A673 (cell line): ENCODE data around the gene NLGN1. TPM values are rescaled to one million over a fixed set of nuclear protein-coding genes. Genes with fewer than 3 reads are reported as not detected.

ENCODE experiments used
- BruUV-seq: library from RNA; stranded (reverse); fragments of 400-500 nt; replicated peaks from 2 replicates; lab custom pipeline; 2021; lab: Mats Ljungman, UMichigan
- CTCF ChIA-PET: fragments of 300-600 bp; sonication (Branson Sonifier 250); formaldehyde crosslinking; loops from one replicate; lab custom pipeline; 2022; ENCODE audit warnings: antibody characterized with exemption; lab: Charles Lee
- POLR2A ChIA-PET: fragments of 300-600 bp; sonication (Branson Sonifier 250); formaldehyde crosslinking; loops from one replicate; lab custom pipeline; 2022; ENCODE audit warnings: antibody characterized with exemption; ENCODE audit not compliant: low non-redundant PET; lab: Charles Lee
- DNase-seq: peaks from one replicate; pipeline ENCODE4 v3.0.0-alpha.2; 2015; ENCODE audit warnings: low spot score
- H3K27ac ChIP-seq: fragments of 200-600 bp; sonication (generic); 2 replicates; pipeline ENCODE4 v1.5.1; 2016; ENCODE audit warnings: mixed run types, low read depth, mild to moderate bottlenecking, mixed read lengths, antibody characterized with exemption, low read length; ENCODE audit not compliant: poor library complexity, severe bottlenecking
- H3K27me3 ChIP-seq: fragments of 200-600 bp; sonication (generic); replicated peaks from 2 replicates; pipeline ENCODE4 v1.6.1; 2017; ENCODE audit warnings: mixed run types, low read depth, mild to moderate bottlenecking, mixed read lengths, antibody characterized with exemption, low read length; ENCODE audit not compliant: insufficient read depth, poor library complexity
- H3K36me3 ChIP-seq: fragments of 200-600 bp; sonication (generic); 2 replicates; pipeline ENCODE4 v1.6.1; 2016; ENCODE audit warnings: mixed run types, mild to moderate bottlenecking, mixed read lengths, antibody characterized with exemption, low read length; ENCODE audit not compliant: insufficient read depth, poor library complexity, severe bottlenecking
- H3K4me1 ChIP-seq: fragments of 200-600 bp; sonication (generic); 2 replicates; pipeline ENCODE4 v1.6.1; 2017; ENCODE audit warnings: mixed run types, mild to moderate bottlenecking, mixed read lengths, antibody characterized with exemption, low read length; ENCODE audit not compliant: insufficient read depth, poor library complexity, severe bottlenecking
- H3K4me3 ChIP-seq: fragments of 200-600 bp; sonication (generic); 2 replicates; pipeline ENCODE4 v1.5.1; 2016; ENCODE audit warnings: low read depth, mixed run types, mild to moderate bottlenecking, mixed read lengths, low read length; ENCODE audit not compliant: poor library complexity, severe bottlenecking
- H3K9me3 ChIP-seq: fragments of 200-600 bp; sonication (generic); 2 replicates; pipeline ENCODE4 v1.6.1; 2016; ENCODE audit warnings: mixed run types, low read depth, mild to moderate bottlenecking, mixed read lengths, antibody characterized with exemption, low read length; ENCODE audit not compliant: poor library complexity, severe bottlenecking
- EZH2 ChIP-seq: fragments of 200-600 bp; sonication (generic); IDR thresholded peaks from 2 replicates; pipeline ENCODE4 v1.6.1; 2017; ENCODE audit warnings: borderline replicate concordance, low read depth, mild to moderate bottlenecking, mixed read lengths, antibody characterized with exemption, low read length; ENCODE audit not compliant: poor library complexity, severe bottlenecking
- intact Hi-C: fragments of 100-400 bp; cut with micrococcal nuclease; formaldehyde crosslinking; loops from one replicate; pipeline ENCODE4 v1.10.0; 2022; ENCODE audit not compliant: unreplicated experiment
- total RNA-seq: library from RNA; stranded (reverse); gene quantifications from 2 replicates; pipeline ENCODE4 v1.2.3, GENCODE V29; 2021
- TF ChIP-seq, protein P1 (sequence below): fragments of 300-800, 200-600 bp; sonication (generic); conservative IDR thresholded peaks from 2 replicates; pipeline ENCODE4 v1.5.1; 2017; ENCODE audit warnings: low read depth, mild to moderate bottlenecking, antibody characterized with exemption, low read length, moderate library complexity, mixed read lengths

The NLGN1 gene
- total RNA-seq, 1 experiment from 2014 or later: 0.39 TPM

DNA sequence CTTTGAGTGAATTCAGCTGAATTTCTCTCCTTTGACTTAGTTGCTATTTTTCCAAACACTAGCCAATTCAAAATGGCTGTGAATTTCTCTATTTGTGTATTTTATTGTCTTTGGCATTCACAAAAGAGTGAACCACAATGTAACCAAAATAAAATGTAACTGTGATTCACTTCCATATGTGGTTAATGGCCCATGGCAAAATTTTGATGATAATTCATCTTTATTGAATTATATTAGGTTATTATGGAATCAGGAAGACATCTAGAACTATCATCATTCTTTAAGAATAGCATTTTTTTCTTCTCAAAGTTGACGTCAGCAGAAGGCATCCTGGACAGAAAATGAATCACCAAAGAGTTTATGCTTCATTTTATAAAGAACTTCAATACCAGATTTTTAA, 756.3 kb downstream of the NLGN1 start:
- no peak overlapping the region for H3K27ac ChIP-seq
- no peak overlapping the region for H3K4me3 ChIP-seq
- DNase-seq: no peak
- intact Hi-C loops: no loop called here
- no peaks in the 10 kb centered on the region for H3K36me3 ChIP-seq
- H3K27me3 ChIP-seq: no peaks in the 10 kb centered on the region
- BruUV-seq: no TSS peak
- H3K9me3 ChIP-seq: no peaks in the 10 kb centered on the region
- H3K4me1 ChIP-seq: no peaks in the 10 kb centered on the region
- ChIA-PET POLR2A (no interaction called here), CTCF (no interaction called here)
- no peak for TF ChIP-seq EZH2
- TF ChIP-seq, protein P1, sequence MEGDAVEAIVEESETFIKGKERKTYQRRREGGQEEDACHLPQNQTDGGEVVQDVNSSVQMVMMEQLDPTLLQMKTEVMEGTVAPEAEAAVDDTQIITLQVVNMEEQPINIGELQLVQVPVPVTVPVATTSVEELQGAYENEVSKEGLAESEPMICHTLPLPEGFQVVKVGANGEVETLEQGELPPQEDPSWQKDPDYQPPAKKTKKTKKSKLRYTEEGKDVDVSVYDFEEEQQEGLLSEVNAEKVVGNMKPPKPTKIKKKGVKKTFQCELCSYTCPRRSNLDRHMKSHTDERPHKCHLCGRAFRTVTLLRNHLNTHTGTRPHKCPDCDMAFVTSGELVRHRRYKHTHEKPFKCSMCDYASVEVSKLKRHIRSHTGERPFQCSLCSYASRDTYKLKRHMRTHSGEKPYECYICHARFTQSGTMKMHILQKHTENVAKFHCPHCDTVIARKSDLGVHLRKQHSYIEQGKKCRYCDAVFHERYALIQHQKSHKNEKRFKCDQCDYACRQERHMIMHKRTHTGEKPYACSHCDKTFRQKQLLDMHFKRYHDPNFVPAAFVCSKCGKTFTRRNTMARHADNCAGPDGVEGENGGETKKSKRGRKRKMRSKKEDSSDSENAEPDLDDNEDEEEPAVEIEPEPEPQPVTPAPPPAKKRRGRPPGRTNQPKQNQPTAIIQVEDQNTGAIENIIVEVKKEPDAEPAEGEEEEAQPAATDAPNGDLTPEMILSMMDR: no peak

DNA sequence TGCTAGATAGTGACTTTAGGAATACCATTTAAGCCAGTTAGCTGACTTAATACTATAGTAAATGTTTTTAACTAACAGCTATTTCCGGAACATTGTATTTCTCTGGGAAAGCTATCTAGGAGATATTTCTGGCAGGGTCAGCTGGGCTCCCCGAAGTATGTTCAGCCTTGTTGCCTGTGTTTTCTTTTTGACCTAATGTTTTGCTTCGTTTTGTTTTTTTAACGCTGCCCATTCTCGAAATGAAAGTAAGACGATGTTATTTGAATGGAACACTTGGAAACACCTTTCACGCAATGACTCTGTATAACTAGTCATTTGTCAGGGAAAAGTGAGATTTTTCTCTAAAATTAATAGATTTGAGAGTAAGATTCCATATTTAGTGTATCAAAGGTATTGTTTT, 758.7 kb downstream of the NLGN1 start:
- TF ChIP-seq, protein P1: no peak
- TF ChIP-seq EZH2: no peak
- ChIA-PET POLR2A (interaction anchor here (0.6 kb wide), 1 partner anchor 236 kb away, joined by 3 read pairs; no protein-coding TSS in a partner anchor), CTCF (no interaction called here)
- Histone ChIP-seq H3K9me3 (no peaks in the 10 kb centered on the region), H3K4me1 (no peaks in the 10 kb centered on the region), H3K36me3 (no peaks in the 10 kb centered on the region), H3K4me3 (no peak overlapping the region), H3K27me3 (no peaks in the 10 kb centered on the region), H3K27ac (no peak overlapping the region)
- intact Hi-C loops: no loop called here
- no peak for DNase-seq
- BruUV-seq: no TSS peak

DNA sequence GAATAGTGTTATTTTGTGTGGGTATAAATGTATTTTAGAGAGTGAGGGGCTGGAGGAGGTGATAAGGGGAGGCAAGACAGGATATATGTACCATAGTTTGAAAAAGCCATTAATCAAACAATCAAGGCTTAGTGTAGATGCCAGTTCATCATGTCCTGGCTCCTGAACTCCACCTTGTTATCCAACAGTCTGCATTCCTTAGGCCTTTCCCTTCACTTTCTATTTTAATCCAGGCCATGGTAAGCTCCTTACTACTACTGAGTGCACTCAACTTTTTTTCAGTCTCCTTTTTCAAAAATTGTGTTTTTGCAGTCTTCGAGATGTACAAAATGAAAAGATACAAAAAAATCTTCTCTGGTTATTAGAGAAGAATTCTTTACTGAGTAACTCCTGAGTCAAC, 761.1 kb downstream of the NLGN1 start:
- CTCF ChIA-PET: no interaction called here
- Histone ChIP-seq H3K27ac (no peak overlapping the region), H3K27me3 (no peaks in the 10 kb centered on the region), H3K9me3 (no peaks in the 10 kb centered on the region), H3K4me1 (no peaks in the 10 kb centered on the region), H3K36me3 (no peaks in the 10 kb centered on the region), H3K4me3 (no peak overlapping the region)
- TF ChIP-seq, protein P1: no peak
- TF ChIP-seq EZH2: no peak
- intact Hi-C loops: no loop called here
- POLR2A ChIA-PET: no interaction called here
- BruUV-seq: no TSS peak
- DNase-seq: no peak
